H1 (cell line): ENCODE measurements around the gene LGALS9. TPM values are rescaled to one million over a fixed set of nuclear protein-coding genes. Genes with fewer than 3 reads are reported as not detected.

Experiments used
- EP300 ChIP-seq, 2 experiments: IDR thresholded peaks; 1 replicate in 1 of 2; 2 replicates in 1 of 2; pipeline ENCODE4 v1.6.1; 2011 to 2012; ENCODE audit warnings: low read depth in 2 of 2, low read length in 2 of 2, mild to moderate bottlenecking in 2 of 2, borderline replicate concordance in 1 of 2, inconsistent platforms in 1 of 2, moderate library complexity in 1 of 2
- PHF8 ChIP-seq: fragments of 200-600 bp; sonication (generic); conservative IDR thresholded peaks from 2 replicates; pipeline ENCODE4 v1.7.1; 2012; ENCODE audit warnings: low read depth, mild to moderate bottlenecking, inconsistent platforms, low read length, moderate library complexity
- POLR2A ChIP-seq, 2 experiments: IDR thresholded peaks; 1 replicate in 1 of 2; 2 replicates in 1 of 2; pipeline ENCODE4 v1.6.1; 2011; ENCODE audit warnings: low read depth in 2 of 2, low read length in 2 of 2, mild to moderate bottlenecking in 2 of 2; ENCODE audit errors: control extremely low read depth in 1 of 2
- polyA plus RNA-seq, 7 experiments: library from polyadenylated mRNA; depleted of rRNA in 3 of 7; stranded (reverse) in 5 of 7; unstranded in 2 of 7; fragments of >200 nt in 5 of 7; fragments of 200-250 nt in 2 of 7; gene quantifications; 1 replicate in 5 of 7; 2 replicates in 1 of 7; 4 replicates in 1 of 7; pipeline versions ENCODE4 v1.2.1 to v1.2.3, GENCODE V29; 2011 to 2013; ENCODE audit warnings: missing spikeins in 2 of 7, mixed read lengths in 2 of 7
- total RNA-seq: library from RNA; stranded (reverse); fragmentation: NEBNext Ultra II Directional; extraction: Animal tissue kit (Norgen Biotek cat#: 25700); gene quantifications from 2 replicates; pipeline ENCODE4 v1.2.1, GENCODE V29; 2021

The LGALS9 gene
- total and polyA plus RNA-seq, 2 of the 8 experiments (the other 6 are each of a cell fraction or from before 2014, with no cell fraction given): 0.95 to 1.7 TPM

- TF ChIP-seq EP300 (IDR thresholded peaks at IDR 0.05; ENCODE audit: borderline replicate concordance in 1 of 2, low read depth in 2 of 2, low read length in 2 of 2) (no peak), POLR2A (IDR thresholded peaks at IDR 0.05; ENCODE audit: control extremely low read depth in 1 of 2, low read depth in 2 of 2, low read length in 2 of 2) (no peak), PHF8 (no peak)
These were observed 40.0 kb downstream of the LGALS9 start (continued) for GRCh38 chr17:27670791-27671590.
